Fibroblast of lung (primary cell): Measurements from ENCODE around the gene AOX1. TPM values are rescaled to one million over a fixed set of nuclear protein-coding genes. Genes with fewer than 3 reads are reported as not detected.

Experiments
- DNase-seq, 2 donors: peaks; one replicate each; pipeline versions ENCODE4 v3.0.0 to v3.0.0-alpha.2; 2010; ENCODE audit warnings: low read depth in 2 of 2
- H2AFZ ChIP-seq: 2 replicates; pipeline ENCODE4 v1.5.1; 2012; ENCODE audit warnings: low read length, control low read depth, inconsistent platforms
- H3K27ac ChIP-seq: 2 replicates; pipeline ENCODE4 v1.5.1; 2011; ENCODE audit warnings: low read length, control low read depth; ENCODE audit not compliant: insufficient read depth
- H3K27me3 ChIP-seq: 2 replicates; pipeline ENCODE4 v1.5.1; 2011; ENCODE audit warnings: mild to moderate bottlenecking, low read length; ENCODE audit not compliant: control insufficient read depth, insufficient read depth
- H3K36me3 ChIP-seq: 2 replicates; pipeline ENCODE4 v1.5.1; 2011; ENCODE audit warnings: low read length; ENCODE audit not compliant: control insufficient read depth, insufficient read depth
- H3K4me1 ChIP-seq: 2 replicates; pipeline ENCODE4 v1.5.1; 2011; ENCODE audit warnings: low read length; ENCODE audit not compliant: control insufficient read depth, insufficient read depth; ENCODE audit errors: extremely low read depth
- H3K4me2 ChIP-seq: 2 replicates; pipeline ENCODE4 v1.5.1; 2011; ENCODE audit warnings: low read length, control low read depth; ENCODE audit not compliant: insufficient read depth; ENCODE audit errors: extremely low read depth
- H3K4me3 ChIP-seq, 4 experiments: fragments of 200-600 bp in 1 of 4; sonication (generic) in 1 of 4; replicated peaks in 1 of 4; 2 replicates each; pipeline ENCODE4 v1.5.1; 2011 to 2016; ENCODE audit warnings: low read length in 4 of 4, low read depth in 3 of 4, mild to moderate bottlenecking in 3 of 4, control low read depth in 2 of 4, inconsistent platforms in 1 of 4, mixed read lengths in 1 of 4; ENCODE audit not compliant: insufficient read depth in 1 of 4; ENCODE audit errors: control extremely low read depth in 1 of 4
- H3K79me2 ChIP-seq: 2 replicates; pipeline ENCODE4 v1.5.1; 2012; ENCODE audit warnings: mild to moderate bottlenecking, low read length, inconsistent platforms; ENCODE audit not compliant: control insufficient read depth, insufficient read depth
- H3K9ac ChIP-seq: 2 replicates; pipeline ENCODE4 v1.5.1; 2011; ENCODE audit warnings: mild to moderate bottlenecking, low read length, control low read depth; ENCODE audit not compliant: insufficient read depth
- H3K9me3 ChIP-seq: 2 replicates; pipeline ENCODE4 v1.5.1; 2012; ENCODE audit warnings: low read depth, low read length; ENCODE audit not compliant: control insufficient read depth, insufficient read depth
- H4K20me1 ChIP-seq: 2 replicates; pipeline ENCODE4 v1.5.1; 2011; ENCODE audit warnings: low read length; ENCODE audit not compliant: control insufficient read depth, insufficient read depth; ENCODE audit errors: extremely low read depth
- CTCF ChIP-seq, 2 donors: IDR thresholded peaks in 1 of 2; conservative IDR thresholded peaks in 1 of 2; 1 replicate in 1 of 2; 2 replicates in 1 of 2; pipeline ENCODE4 v1.5.1; 2011 to 2012; ENCODE audit warnings: low read length in 2 of 2, control low read depth in 1 of 2, inconsistent platforms in 1 of 2, low read depth in 1 of 2, mild to moderate bottlenecking in 1 of 2
- EZH2 ChIP-seq: IDR thresholded peaks from 2 replicates; pipeline ENCODE4 v1.5.1; 2012; ENCODE audit warnings: low read length, control low read depth, mild to moderate bottlenecking; ENCODE audit errors: missing control alignments
- polyA plus RNA-seq, 2 donors: library from polyadenylated mRNA; depleted of rRNA in 1 of 2; stranded (reverse) in 1 of 2; unstranded in 1 of 2; fragments of >200 nt; gene quantifications; 2 replicates each; pipeline ENCODE4 v1.2.1, GENCODE V29; 2011 to 2012; ENCODE audit warnings: missing spikeins in 1 of 2
- total RNA-seq: library from RNA; depleted of rRNA; stranded (reverse); fragments of >200 nt; gene quantifications from 2 replicates; pipeline ENCODE4 v1.2.1, GENCODE V29; 2014

AOX1 gene
- total and polyA plus RNA-seq, 2 donors (not counting 1 experiment from before 2014, with no cell fraction given), result 39.4 to 65.1 TPM

- no peak for DNase-seq
- no peaks in the 10 kb centered on the region for H3K27me3 ChIP-seq
- no peak overlapping the region for H2AFZ ChIP-seq
- H3K36me3 ChIP-seq, result no peaks in the 10 kb centered on the region
- H3K9ac ChIP-seq, result no peak overlapping the region
- H3K4me3 ChIP-seq, result no peak overlapping the region
- no peak overlapping the region for H3K4me2 ChIP-seq
- H3K4me1 ChIP-seq, result no peaks in the 10 kb centered on the region
- TF ChIP-seq CTCF (conservative IDR thresholded peaks at IDR 0.05 in 1 of 2, IDR thresholded peaks at IDR 0.05 in 1 of 2; ENCODE audit: low read depth in 1 of 2, low read length in 2 of 2) (no peak), EZH2 (no peak)
- no peaks in the 10 kb centered on the region for H4K20me1 ChIP-seq
- no peaks in the 10 kb centered on the region for H3K79me2 ChIP-seq
- no peak overlapping the region for H3K27ac ChIP-seq
- no peaks in the 10 kb centered on the region for H3K9me3 ChIP-seq
These were observed 89.0 kb downstream of the AOX1 start for GRCh38 chr2:200674837-200675236.

- Histone ChIP-seq H3K79me2 (no peaks in the 10 kb centered on the region), H3K36me3 (no peaks in the 10 kb centered on the region), H3K27me3 (no peaks in the 10 kb centered on the region), H3K4me2 (no peak overlapping the region), H3K27ac (no peak overlapping the region), H3K9me3 (no peaks in the 10 kb centered on the region), H3K4me1 (no peaks in the 10 kb centered on the region), H2AFZ (no peak overlapping the region), H3K4me3 (no peak overlapping the region), H3K9ac (no peak overlapping the region), H4K20me1 (no peaks in the 10 kb centered on the region)
- TF ChIP-seq CTCF (conservative IDR thresholded peaks at IDR 0.05 in 1 of 2, IDR thresholded peaks at IDR 0.05 in 1 of 2; ENCODE audit: low read depth in 1 of 2, low read length in 2 of 2), result no peak
- no peak for DNase-seq
These were observed 91.4 kb downstream of the AOX1 start for GRCh38 chr2:200677171-200677570.

GRCh38 chr2:200677721-200678532, 92.1 kb downstream of the AOX1 start:
- Histone ChIP-seq H3K4me3 (peak overlapping the region in 1 of 4 experiments; percentile 3), H4K20me1 (no peaks in the 10 kb centered on the region), H3K27ac (no peak overlapping the region), H3K79me2 (no peaks in the 10 kb centered on the region), H3K27me3 (no peaks in the 10 kb centered on the region), H3K4me1 (no peaks in the 10 kb centered on the region), H3K9me3 (no peaks in the 10 kb centered on the region), H3K9ac (no peak overlapping the region), H2AFZ (no peak overlapping the region), H3K4me2 (peak overlapping the region; percentile 1), H3K36me3 (no peaks in the 10 kb centered on the region)
- DNase-seq, result peak; percentile 77 to 92
- TF ChIP-seq EZH2 (no peak), CTCF (conservative IDR thresholded peaks at IDR 0.05 in 1 of 2, IDR thresholded peaks at IDR 0.05 in 1 of 2; ENCODE audit: low read depth in 1 of 2, low read length in 2 of 2) (peak; percentile 23 to 29)
